GM21528 (cell line): ENCODE data around the gene LCE4A.
"Not testable (repeated sequence)": the region's sequence is repeated elsewhere in the genome, so short reads cannot be mapped to it uniquely, and the experiment has no call there.

Experiments
- ATAC-seq: cut with Tn5 transposase; IDR thresholded peaks from one replicate; pipeline ENCODE4 v1.9.1; 2021; ENCODE audit warnings: mild to moderate bottlenecking, moderate library complexity; ENCODE audit not compliant: unreplicated experiment, low FRiP score

The LCE4A gene

GRCh38 chr1:152707860-152708259 is at the start of gene LCE4A:
TSS of gene LCE4A (plus strand) at chr1:152708160. CDS start at chr1:152709076, 916 bp downstream.
- no peak for ATAC-seq

- no peak for ATAC-seq
Observed at GRCh38 chr1:152658649-152659048, 49.3 kb upstream of the LCE4A start.

GRCh38 chr1:152663098-152663497 is 44.9 kb upstream of the LCE4A start, which contains the start of gene LCE2D:
TSS of gene LCE2D (plus strand) at chr1:152663380. CDS start at chr1:152664106, 726 bp downstream.
- no peak for ATAC-seq

DNA sequence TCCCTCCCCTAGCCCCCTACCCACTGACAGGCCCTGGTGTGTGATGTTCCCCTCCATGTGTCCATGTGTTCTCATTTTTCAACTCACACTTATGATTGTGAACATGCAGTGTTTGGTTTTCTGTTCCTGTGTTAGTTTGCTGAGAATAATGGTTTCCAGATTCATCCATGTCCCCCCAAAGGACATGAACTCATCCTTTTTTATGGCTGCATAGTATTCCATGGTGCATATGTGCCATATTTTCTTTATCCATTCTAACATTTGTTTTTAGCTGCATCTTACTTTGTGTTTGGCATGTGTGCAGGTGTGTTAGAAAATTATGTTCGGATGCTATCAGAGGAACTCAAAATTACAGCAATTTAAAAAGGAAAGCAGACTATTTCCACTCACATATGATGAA is 41.8 kb upstream of the LCE4A start:
- not testable (repeated sequence) for ATAC-seq

DNA sequence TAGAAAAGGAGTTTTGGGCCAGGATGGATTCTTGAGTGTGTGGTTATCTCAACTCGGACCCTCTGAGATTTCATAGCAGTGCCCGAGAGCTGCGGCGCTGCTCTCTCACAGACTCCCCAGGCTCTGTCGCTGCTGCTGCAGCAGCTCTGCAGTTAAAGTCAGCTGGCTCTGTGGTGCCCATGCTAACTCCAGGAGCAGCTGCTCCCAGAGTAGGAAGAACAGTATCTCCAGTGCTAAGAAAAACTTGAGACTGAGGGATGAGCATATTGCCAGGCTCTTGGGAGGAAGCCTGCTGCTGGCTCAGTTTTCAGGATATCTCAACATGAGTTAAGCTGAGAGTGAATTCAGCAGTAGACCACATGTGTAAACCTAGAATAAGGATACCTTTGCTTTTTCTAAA is 40.3 kb upstream of the LCE4A start:
- ATAC-seq: no peak

DNA sequence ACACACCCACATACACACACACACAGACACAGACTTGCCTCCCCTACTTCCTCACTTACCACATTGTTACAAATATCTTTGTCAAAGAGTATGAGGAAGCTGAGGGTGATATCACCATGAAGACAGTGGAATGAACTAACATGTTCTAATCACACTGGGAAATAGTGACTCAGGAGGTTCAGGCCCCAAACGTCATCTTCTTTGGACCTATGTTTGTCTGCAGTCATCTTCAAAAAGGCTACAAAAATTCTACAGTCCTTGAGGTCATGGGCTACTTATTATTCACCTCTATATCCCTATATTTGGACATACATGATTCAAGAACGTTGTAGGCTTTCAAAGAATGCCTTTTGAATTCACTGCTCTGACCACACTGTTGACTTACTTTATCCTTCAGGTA is 34.9 kb upstream of the LCE4A start:
- ATAC-seq: no peak

DNA sequence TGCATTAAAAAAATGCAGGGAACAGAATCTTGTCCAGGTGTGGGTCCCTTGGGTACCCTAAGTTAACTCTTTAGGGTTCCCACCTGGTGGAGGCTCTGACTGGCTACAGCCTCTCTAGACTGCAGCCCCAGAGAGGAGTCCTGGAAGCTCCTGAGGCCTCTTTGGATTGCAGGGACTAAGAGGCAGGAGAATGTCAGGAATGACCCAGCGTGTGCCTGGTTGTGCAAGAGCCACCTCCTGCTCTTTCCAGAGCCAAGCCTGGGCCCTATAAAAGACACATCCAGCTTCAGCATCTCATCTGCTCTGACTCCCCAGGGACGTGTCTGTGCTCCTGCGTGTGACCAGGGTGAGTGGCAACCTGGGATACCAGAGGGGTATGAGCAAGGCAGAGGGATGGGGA is 33.0 kb upstream of the LCE4A start, which contains the start of gene LCE2C:
LCE2C (plus strand) TSS at position 297 of the 400 bp plus-strand sequence. CDS start 737 bp downstream, outside the sequence.
- not testable (repeated sequence) for ATAC-seq

DNA sequence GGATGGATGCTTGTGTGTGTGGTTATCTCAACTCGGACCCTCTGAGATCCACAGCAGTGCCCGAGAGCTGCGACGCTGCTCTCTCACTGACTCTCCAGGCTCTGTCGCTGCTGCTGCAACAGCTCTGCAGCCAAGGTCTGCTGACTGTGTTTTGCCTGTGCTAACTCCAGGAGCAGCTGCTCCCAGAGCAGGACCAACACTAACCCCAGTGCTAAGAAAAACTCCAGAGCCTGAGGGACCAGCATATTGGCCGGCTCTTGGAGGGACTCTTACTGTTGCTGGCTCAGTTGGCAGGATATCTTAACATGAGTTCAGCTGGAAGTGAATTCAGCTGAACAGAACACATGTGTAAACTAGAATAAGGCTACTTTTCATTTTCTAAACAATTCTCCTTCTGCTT is 28.5 kb upstream of the LCE4A start:
- no peak for ATAC-seq

DNA sequence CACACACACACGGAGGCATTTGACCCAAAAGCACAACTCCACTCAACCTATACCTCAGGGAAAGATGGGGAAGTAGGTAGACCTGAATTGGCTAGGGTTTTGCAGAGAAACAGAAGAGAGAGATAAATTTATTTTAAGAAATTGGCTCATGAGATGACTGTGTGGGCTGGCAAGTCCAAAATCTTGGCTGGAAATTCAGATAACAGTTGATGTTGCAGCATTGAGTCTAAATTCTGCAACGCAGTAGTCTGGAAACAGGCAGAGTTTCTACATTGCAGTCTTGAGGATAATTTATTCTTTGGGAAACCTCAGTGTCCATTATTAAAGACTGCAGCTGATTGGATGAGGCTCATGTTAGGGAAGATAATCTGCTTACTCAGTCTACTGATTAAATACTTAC is 26.3 kb upstream of the LCE4A start:
- no peak for ATAC-seq

- no peak for ATAC-seq
Observed at GRCh38 chr1:152683846-152684245, 24.1 kb upstream of the LCE4A start.

DNA sequence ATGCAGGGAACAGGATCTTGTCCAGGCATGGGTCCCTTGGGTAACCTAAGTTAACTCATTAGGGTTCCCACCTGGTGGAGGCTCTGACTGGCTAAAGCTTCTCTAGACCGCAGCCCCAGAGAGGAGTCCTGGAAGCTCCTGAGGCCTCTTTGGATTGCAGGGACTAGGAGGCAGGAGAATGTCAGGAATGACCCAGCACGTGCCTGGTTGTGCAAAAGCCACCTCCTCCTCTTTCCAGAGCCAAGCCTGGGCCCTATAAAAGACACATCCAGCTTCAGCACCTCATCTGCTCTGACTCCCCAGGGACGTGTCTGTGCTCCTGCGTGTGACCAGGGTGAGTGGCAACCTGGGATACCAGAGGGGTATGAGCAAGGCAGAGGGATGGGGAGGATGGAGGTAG is 22.1 kb upstream of the LCE4A start, which contains the start of gene LCE2B:
LCE2B (plus strand) TSS at position 301 of the 400 bp plus-strand sequence. CDS start 721 bp downstream, outside the sequence.
- ATAC-seq: not testable (repeated sequence)

- no peak for ATAC-seq
Observed at GRCh38 chr1:152697701-152698600, 10.0 kb upstream of the LCE4A start, which contains the start of gene LCE2A. TSS of gene LCE2A (plus strand) at chr1:152698345. CDS start at chr1:152698902, 557 bp downstream.

GRCh38 chr1:152699746-152700145 is 8.2 kb upstream of the LCE4A start:
- ATAC-seq: no peak

GRCh38 chr1:152718238-152718637 is 10.3 kb downstream of the LCE4A start:
- no peak for ATAC-seq

DNA sequence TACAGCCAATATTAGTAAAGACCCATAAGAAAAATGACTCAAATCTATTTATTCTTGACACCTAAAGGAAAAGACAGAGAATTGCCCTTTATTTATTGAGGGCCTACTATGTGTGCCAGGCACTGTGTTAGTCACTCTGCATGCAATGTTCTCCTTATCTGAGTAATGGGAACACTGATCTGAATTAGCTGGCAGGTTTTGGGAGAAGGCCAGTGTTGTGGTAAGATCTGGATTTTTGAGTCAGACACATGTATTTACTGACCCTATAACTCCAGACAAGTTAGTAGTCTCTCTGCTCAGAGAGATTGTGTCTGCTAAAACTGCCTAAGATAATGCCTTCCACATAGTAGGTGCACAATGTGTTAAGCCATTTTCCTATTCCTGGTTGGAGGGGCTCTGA is 17.3 kb downstream of the LCE4A start:
- ATAC-seq: no peak

- ATAC-seq: no peak
Observed at GRCh38 chr1:152728986-152729385, 21.0 kb downstream of the LCE4A start.

DNA sequence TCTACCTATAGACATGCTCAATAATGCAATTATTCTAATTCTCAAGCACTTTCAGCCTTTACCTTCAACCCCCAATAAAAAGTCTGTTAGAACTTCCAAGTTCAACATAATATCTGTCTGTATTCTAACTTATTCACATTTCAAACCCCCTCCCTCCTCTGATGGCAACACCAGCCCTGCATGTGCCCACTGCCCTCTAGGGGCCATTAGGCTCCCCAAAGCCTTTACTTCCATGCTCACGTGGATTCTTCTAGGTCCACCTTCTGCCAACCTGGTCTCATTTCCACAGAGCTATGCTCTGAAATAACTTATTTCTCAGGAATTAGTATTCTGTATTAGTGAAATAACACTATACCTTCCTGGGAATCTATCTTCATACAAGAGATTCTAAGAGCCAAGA is 27.7 kb downstream of the LCE4A start:
- ATAC-seq: no peak

DNA sequence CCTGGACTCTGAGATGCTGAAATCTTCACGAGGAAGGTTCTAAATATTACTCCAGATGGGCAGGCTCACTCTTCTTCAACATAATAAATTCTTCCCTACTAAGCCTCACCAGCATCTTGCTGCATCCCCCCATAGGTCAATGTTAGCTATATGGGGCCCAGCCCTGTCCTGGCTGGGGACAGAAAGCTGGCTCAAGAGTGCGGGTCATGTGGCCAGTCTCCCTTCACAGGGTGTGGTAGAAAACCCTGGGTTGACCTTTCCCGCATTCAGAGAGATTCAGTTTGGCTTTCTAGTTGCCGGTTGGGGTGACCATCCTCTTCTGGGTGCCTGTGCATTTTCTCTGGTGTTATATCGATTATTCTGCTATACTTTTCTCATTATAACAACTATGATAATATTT is 30.0 kb downstream of the LCE4A start:
- no peak for ATAC-seq

DNA sequence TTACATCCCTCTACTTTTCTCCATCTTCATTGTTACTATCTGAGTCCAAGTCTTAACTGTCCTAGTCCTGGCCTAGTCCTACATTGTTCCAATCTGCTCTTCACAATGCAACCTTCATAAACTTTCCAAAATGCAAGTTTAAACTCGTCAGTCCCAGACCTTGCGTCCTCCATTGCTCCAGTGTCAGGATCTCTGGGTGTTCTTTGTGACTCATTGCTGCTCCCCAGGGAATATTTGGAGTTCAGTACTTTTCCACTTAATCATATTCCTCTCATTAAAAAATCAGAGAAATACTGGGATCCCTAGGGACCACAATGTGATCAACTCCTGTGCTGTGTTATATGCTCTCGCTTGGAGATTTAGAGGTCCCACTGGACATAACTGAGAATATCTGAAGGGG is 31.9 kb downstream of the LCE4A start:
- ATAC-seq: no peak

- no peak for ATAC-seq
Observed at GRCh38 chr1:152741656-152742055, 33.7 kb downstream of the LCE4A start.

DNA sequence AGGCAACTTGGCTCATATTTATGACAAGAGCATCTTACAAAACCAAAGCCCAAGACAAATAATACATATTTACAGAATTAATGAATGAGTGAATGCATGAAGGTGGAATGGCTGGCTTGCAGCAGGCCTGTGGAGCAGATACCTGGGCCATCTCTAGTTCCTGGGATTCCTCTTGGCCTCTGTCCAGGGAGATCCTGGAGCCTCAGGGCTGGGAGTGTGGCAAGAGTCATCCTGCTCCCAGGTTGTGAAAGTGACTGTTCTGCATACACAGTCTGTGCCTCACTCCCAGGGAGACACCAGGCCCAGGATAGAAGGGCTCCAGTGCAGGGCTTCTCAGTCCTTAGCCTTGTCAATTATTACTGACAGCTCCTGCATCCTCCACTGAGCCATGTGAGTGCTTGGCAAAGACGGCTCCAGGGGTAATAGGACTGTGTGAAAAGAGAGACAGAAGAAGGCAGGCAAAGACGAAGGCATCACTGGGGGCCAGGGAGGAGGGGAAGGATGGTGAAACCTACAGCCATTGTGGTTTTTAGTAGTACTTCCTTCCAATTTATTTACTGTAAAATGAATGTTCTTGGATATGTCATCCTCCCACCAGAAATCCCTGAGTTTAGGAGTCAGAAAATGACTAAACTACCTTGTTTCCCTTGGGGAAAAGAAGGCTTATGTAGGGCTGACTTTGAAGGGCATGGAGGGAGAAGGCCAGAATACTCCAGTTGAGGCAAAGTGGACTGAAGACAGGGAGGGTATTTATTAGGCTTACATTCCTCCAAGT is 35.6 kb downstream of the LCE4A start:
- no peak for ATAC-seq
